Liver (tissue), 3 donors: Measurements from ENCODE around the gene KNDC1.

Source experiments
- EGR1 ChIP-seq, 2 donors: IDR thresholded peaks; 2 replicates each; pipeline ENCODE4 v1.6.1; 2016 to 2018; ENCODE audit warnings: antibody characterized with exemption in 2 of 2, low read depth in 2 of 2
- MAX ChIP-seq: IDR thresholded peaks from 2 replicates; pipeline ENCODE4 v1.6.1; 2016; ENCODE audit warnings: antibody characterized with exemption
- NR2F2 ChIP-seq: IDR thresholded peaks from 2 replicates; pipeline ENCODE4 v1.6.1; 2016; ENCODE audit warnings: antibody characterized with exemption
- REST ChIP-seq: IDR thresholded peaks from 2 replicates; pipeline ENCODE4 v1.6.1; 2016; ENCODE audit warnings: antibody characterized with exemption, mild to moderate bottlenecking
- SP1 ChIP-seq: IDR thresholded peaks from 2 replicates; pipeline ENCODE4 v1.6.1; 2018; ENCODE audit warnings: antibody characterized with exemption, mild to moderate bottlenecking
- TAF1 ChIP-seq: conservative IDR thresholded peaks from 2 replicates; pipeline ENCODE4 v1.6.1; 2016; ENCODE audit warnings: antibody characterized with exemption, mild to moderate bottlenecking
- ZBTB33 ChIP-seq: IDR thresholded peaks from 2 replicates; pipeline ENCODE4 v1.6.1; 2016; ENCODE audit warnings: antibody characterized with exemption
- TF ChIP-seq, protein P1 (sequence below): fragments of 150-350 bp; IDR thresholded peaks from 2 replicates; pipeline ENCODE4 v1.5.1; 2017; ENCODE audit warnings: improper control_type of control experiment, low read depth, low read length; ENCODE audit not compliant: missing input control
- donor health status: healthy.
- donor health status: healthy.

DNA sequence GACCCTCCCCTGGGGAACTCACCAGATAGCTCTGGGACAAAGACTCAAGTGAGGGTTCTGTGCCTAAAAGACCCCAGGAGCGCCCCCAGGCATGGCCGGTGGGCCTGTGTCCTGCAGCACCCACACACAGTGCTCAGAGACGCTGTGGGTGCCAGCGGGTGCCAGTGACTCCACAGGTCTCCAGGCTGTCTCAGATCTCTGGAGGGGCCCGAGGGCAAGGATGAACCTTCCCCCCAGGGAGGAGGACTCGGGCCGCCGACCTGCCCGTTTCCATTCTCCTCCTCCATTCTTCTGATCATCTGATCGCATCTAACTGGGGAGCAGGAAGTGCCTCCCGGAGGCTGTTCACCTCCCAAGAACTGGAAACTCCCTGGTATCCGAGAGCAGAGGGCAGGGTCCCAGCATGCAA lies 115.7 kb downstream of the KNDC1 start:
- TF ChIP-seq, protein P1, sequence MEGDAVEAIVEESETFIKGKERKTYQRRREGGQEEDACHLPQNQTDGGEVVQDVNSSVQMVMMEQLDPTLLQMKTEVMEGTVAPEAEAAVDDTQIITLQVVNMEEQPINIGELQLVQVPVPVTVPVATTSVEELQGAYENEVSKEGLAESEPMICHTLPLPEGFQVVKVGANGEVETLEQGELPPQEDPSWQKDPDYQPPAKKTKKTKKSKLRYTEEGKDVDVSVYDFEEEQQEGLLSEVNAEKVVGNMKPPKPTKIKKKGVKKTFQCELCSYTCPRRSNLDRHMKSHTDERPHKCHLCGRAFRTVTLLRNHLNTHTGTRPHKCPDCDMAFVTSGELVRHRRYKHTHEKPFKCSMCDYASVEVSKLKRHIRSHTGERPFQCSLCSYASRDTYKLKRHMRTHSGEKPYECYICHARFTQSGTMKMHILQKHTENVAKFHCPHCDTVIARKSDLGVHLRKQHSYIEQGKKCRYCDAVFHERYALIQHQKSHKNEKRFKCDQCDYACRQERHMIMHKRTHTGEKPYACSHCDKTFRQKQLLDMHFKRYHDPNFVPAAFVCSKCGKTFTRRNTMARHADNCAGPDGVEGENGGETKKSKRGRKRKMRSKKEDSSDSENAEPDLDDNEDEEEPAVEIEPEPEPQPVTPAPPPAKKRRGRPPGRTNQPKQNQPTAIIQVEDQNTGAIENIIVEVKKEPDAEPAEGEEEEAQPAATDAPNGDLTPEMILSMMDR: no peak
- no peak for TF ChIP-seq SP1
- no peak for TF ChIP-seq EGR1 (IDR thresholded peaks at IDR 0.05; ENCODE audit: low read depth in 2 of 2)
- no peak for TF ChIP-seq NR2F2
- TF ChIP-seq REST: no peak
- TF ChIP-seq TAF1: no peak
- TF ChIP-seq MAX: no peak
- TF ChIP-seq ZBTB33: no peak
